Transverse colon (tissue), 4 donors: ENCODE results near the gene PPP4C. TPM values are rescaled to one million over a fixed set of nuclear protein-coding genes. Genes with fewer than 3 reads are reported as not detected.

Experiments used
- DNase-seq: peaks from one replicate; pipeline ENCODE4 v3.0.0-alpha.2; 2019
- H3K27ac ChIP-seq, 4 donors: fragments of 200-600 bp; sonication (generic); 2 replicates each; pipeline ENCODE4 v1.5.1; 2016 to 2018; ENCODE audit warnings: inconsistent platforms in 4 of 4
- H3K27me3 ChIP-seq: fragments of 200-600 bp; sonication (generic); 2 replicates; pipeline ENCODE4 v1.5.1; 2017; ENCODE audit warnings: inconsistent platforms
- H3K36me3 ChIP-seq, 4 donors: fragments of 200-600 bp; sonication (generic); 2 replicates each; pipeline ENCODE4 v1.5.1; 2017 to 2019; ENCODE audit warnings: inconsistent platforms in 4 of 4
- H3K4me1 ChIP-seq, 4 donors: fragments of 200-600 bp; sonication (generic); 2 replicates each; pipeline ENCODE4 v1.5.1; 2017 to 2020; ENCODE audit warnings: inconsistent platforms in 4 of 4
- H3K4me3 ChIP-seq, 4 donors: fragments of 200-600 bp; sonication (generic); 1 replicate in 1 of 4; 2 replicates in 3 of 4; pipeline versions ENCODE4 v1.5.1 to v1.6.1; 2017 to 2019; ENCODE audit warnings: inconsistent platforms in 4 of 4
- H3K9me3 ChIP-seq, 2 donors: fragments of 200-600 bp; sonication (generic); 2 replicates each; pipeline ENCODE4 v1.5.1; 2017 to 2019; ENCODE audit warnings: inconsistent platforms in 2 of 2
- CTCF ChIP-seq, 5 experiments: fragments of 200-600 bp in 3 of 5; fragments of 450-650 bp in 2 of 5; sonication (generic) in 3 of 5; IDR thresholded peaks; 1 replicate in 2 of 5; 2 replicates in 3 of 5; pipeline ENCODE4 v1.5.1; 2016 to 2017; ENCODE audit warnings: antibody characterized with exemption in 5 of 5, inconsistent platforms in 3 of 5, mild to moderate bottlenecking in 2 of 5, moderate library complexity in 1 of 5
- EP300 ChIP-seq: sonication (generic); formaldehyde crosslinking; IDR thresholded peaks from one replicate; pipeline ENCODE4 v1.6.1; 2017; ENCODE audit warnings: antibody characterized with exemption, low read depth
- POLR2A ChIP-seq: fragments of 450-650 bp; IDR thresholded peaks from one replicate; pipeline ENCODE4 v1.6.1; 2016; ENCODE audit warnings: antibody characterized with exemption, mild to moderate bottlenecking, moderate library complexity
- POLR2AphosphoS5 ChIP-seq, 3 donors: sonication (generic); formaldehyde crosslinking; IDR thresholded peaks; one replicate each; pipeline ENCODE4 v1.6.1; 2016; ENCODE audit warnings: antibody characterized with exemption in 3 of 3
- WGBS, 2 donors: methylation state at CpG; one replicate each; pipeline ENCODE4 v1.1.5; 2018; ENCODE audit warnings: low coverage in 1 of 2; 5-methylcytosine and 5-hydroxymethylcytosine counted together
- in situ Hi-C, 4 donors: fragments of 200-750 bp; cut with MboI; loops; one replicate each; pipeline versions ENCODE4 v1.15.0 to v1.15.1; 2017; ENCODE audit warnings: low sequenced_read_pairs in 3 of 4, low pct_ligation_motif_present in 1 of 4, low pct_unique_long_range_greater_than_20kb in 1 of 4
- intact Hi-C: fragments of 100-400 bp; cut with DNase I; formaldehyde crosslinking; loops from one replicate; pipeline ENCODE4 v1.15.1; 2023; ENCODE audit warnings: low total_unique reads
- total RNA-seq, 4 donors: library from RNA; depleted of rRNA; stranded (reverse); fragments of >200 nt; gene quantifications; one replicate each; pipeline ENCODE4 v1.1.0, GENCODE V29; 2016

PPP4C gene
- total RNA-seq, 4 donors from 2014 or later: 17.7 to 92.3 (median 74.3) TPM

- WGBS, 2 donors: 0% methylated on average over 22 of the region's 25 CpGs; no CpG with 5 or more reads in 1 of the 2 donors
- no peak for DNase-seq
- no peak for TF ChIP-seq EP300
- TF ChIP-seq POLR2A: no peak
- TF ChIP-seq POLR2AphosphoS5 (IDR thresholded peaks at IDR 0.05): peak in 1 of 3 donors; percentile 29
- no peak for TF ChIP-seq CTCF (IDR thresholded peaks at IDR 0.05)
- peak overlapping the region; percentile 91 to 99 (median 98) for H3K27ac ChIP-seq
- H3K9me3 ChIP-seq: no peaks in the 10 kb centered on the region
- H3K4me1 ChIP-seq: peaks cover 39 to 54% (median 47%) of the 10 kb centered on the region in 4 donors
- intact Hi-C loops: no loop called here
- in situ Hi-C loops: no loop called here
- H3K27me3 ChIP-seq: no peaks in the 10 kb centered on the region
- peak overlapping the region; percentile 47 to 94 (median 82) for H3K4me3 ChIP-seq
- peaks cover 3 to 25% (median 13%) of the 10 kb centered on the region in 4 donors for H3K36me3 ChIP-seq
Measured at GRCh38 chr16:30064729-30065101, 11.1 kb upstream of the PPP4C start.

GRCh38 chr16:30065102-30065942 is 10.5 kb upstream of the PPP4C start, which contains the start of gene ALDOA:
TSS of gene ALDOA (plus strand) at chr16:30065760. CDS start at chr16:30066898, 1,138 bp downstream.
- no peaks in the 10 kb centered on the region for H3K27me3 ChIP-seq
- H3K4me3 ChIP-seq: peak within 1 kb of the TSS; percentile 74 to 94 (median 82)
- H3K27ac ChIP-seq: peak within 1 kb of the TSS; percentile 91 to 99 (median 98)
- peak; percentile 97 for DNase-seq
- TF ChIP-seq POLR2A (peak; percentile 99), POLR2AphosphoS5 (IDR thresholded peaks at IDR 0.05) (peak; percentile 96 to 99 (median 99)), CTCF (IDR thresholded peaks at IDR 0.05) (peak in 2 of 5 experiments; percentile 11 to 29), EP300 (no peak)
- in situ Hi-C loops: no loop called here
- intact Hi-C loops: no loop called here
- 0% methylated on average over 75 of the region's 99 CpGs; no CpG with 5 or more reads in 1 of the 2 donors for WGBS, 2 donors
- no peaks in the 10 kb centered on the region for H3K9me3 ChIP-seq
- peaks cover 41 to 60% (median 52%) of the 10 kb centered on the region in 4 donors for H3K4me1 ChIP-seq
- peaks cover 3 to 31% (median 16%) of the 10 kb centered on the region in 4 donors for H3K36me3 ChIP-seq

GRCh38 chr16:30065943-30066760 is 9.6 kb upstream of the PPP4C start:
- intact Hi-C loops (no loop called here), in situ Hi-C loops (no loop called here)
- Histone ChIP-seq H3K27me3 (no peaks in the 10 kb centered on the region), H3K4me1 (peaks cover 41 to 63% (median 54%) of the 10 kb centered on the region in 4 donors), H3K27ac (peak overlapping the region; percentile 91 to 99 (median 98)), H3K36me3 (peaks cover 3 to 39% (median 20%) of the 10 kb centered on the region in 4 donors), H3K4me3 (peak overlapping the region; percentile 74 to 94 (median 82)), H3K9me3 (no peaks in the 10 kb centered on the region)
- TF ChIP-seq CTCF (IDR thresholded peaks at IDR 0.05) (no peak), EP300 (no peak), POLR2AphosphoS5 (IDR thresholded peaks at IDR 0.05) (no peak), POLR2A (no peak)
- 0 to 2% methylated on average over 16 to 27 of the region's 44 CpGs for WGBS, 2 donors
- DNase-seq: peak; percentile 21
